ENCODE results near the gene NOS3. TPM values are rescaled to one million over a fixed set of nuclear protein-coding genes. Genes with fewer than 3 reads are reported as not detected.

NOS3 gene
- total RNA-seq, 1 experiment from 2014 or later: 59.8 TPM

- H3K27me3 ChIP-seq (ENCODE audit: low read length): no peaks in the 10 kb centered on the region
- no peaks in the 10 kb centered on the region for H3K9me2 ChIP-seq (replicated peaks; ENCODE audit: insufficient read depth, low read length)
- no peak for DNase-seq
- no peak overlapping the region for H3K4me3 ChIP-seq (ENCODE audit: low read length)
- no peak overlapping the region for H3K9ac ChIP-seq (ENCODE audit: low read length)
- peaks cover 7% of the 10 kb centered on the region; the same call in 1 of the 2 replicates for H3K79me2 ChIP-seq (ENCODE audit: low read length)
- no peak overlapping the region for H3K27ac ChIP-seq (ENCODE audit: low read length)
- H4K20me1 ChIP-seq (ENCODE audit: insufficient read depth, low read depth, low read length): no peaks in the 10 kb centered on the region
- no peak overlapping the region for H3K4me2 ChIP-seq (ENCODE audit: low read depth, low read length, poor library complexity, severe bottlenecking)
- H3K36me3 ChIP-seq (ENCODE audit: insufficient read depth, low read length): no peaks in the 10 kb centered on the region
- H2AFZ ChIP-seq (ENCODE audit: low read length): no peak overlapping the region
- no peaks in the 10 kb centered on the region for H3K9me3 ChIP-seq (ENCODE audit: low read length)
- H3K4me1 ChIP-seq (ENCODE audit: low read length): peaks cover 33% of the 10 kb centered on the region
Measured at GRCh38 chr7:151006590-151007300, 15.9 kb downstream of the NOS3 start.

GRCh38 chr7:151007469-151007898 is 16.7 kb downstream of the NOS3 start:
- Histone ChIP-seq H4K20me1 (ENCODE audit: insufficient read depth, low read depth, low read length) (no peaks in the 10 kb centered on the region), H3K9me3 (ENCODE audit: low read length) (no peaks in the 10 kb centered on the region), H3K9ac (ENCODE audit: low read length) (peak overlapping the region; percentile 88), H3K4me1 (ENCODE audit: low read length) (peaks cover 33% of the 10 kb centered on the region), H3K27me3 (ENCODE audit: low read length) (no peaks in the 10 kb centered on the region), H3K36me3 (ENCODE audit: insufficient read depth, low read length) (no peaks in the 10 kb centered on the region), H3K4me3 (ENCODE audit: low read length) (peak overlapping the region; percentile 81; the same call in 1 of the 2 replicates), H3K9me2 (replicated peaks; ENCODE audit: insufficient read depth, low read length) (no peaks in the 10 kb centered on the region), H2AFZ (ENCODE audit: low read length) (0 out of 2 replicates have a peak overlapping the region, but pooled peaks have one; percentile 84), H3K4me2 (ENCODE audit: low read depth, low read length, poor library complexity, severe bottlenecking) (peak overlapping the region; percentile 82), H3K79me2 (ENCODE audit: low read length) (peaks cover 7% of the 10 kb centered on the region; the same call in 1 of the 2 replicates), H3K27ac (ENCODE audit: low read length) (no peak overlapping the region)
- DNase-seq: no peak

- Histone ChIP-seq H3K27ac (ENCODE audit: low read length) (no peak overlapping the region), H3K9ac (ENCODE audit: low read length) (peak overlapping the region; percentile 88), H3K27me3 (ENCODE audit: low read length) (no peaks in the 10 kb centered on the region), H3K4me3 (ENCODE audit: low read length) (peak overlapping the region; percentile 81), H3K79me2 (ENCODE audit: low read length) (peaks cover 7% of the 10 kb centered on the region; the same call in 1 of the 2 replicates), H3K9me2 (replicated peaks; ENCODE audit: insufficient read depth, low read length) (no peaks in the 10 kb centered on the region), H3K4me2 (ENCODE audit: low read depth, low read length, poor library complexity, severe bottlenecking) (peak overlapping the region; percentile 82), H3K36me3 (ENCODE audit: insufficient read depth, low read length) (no peaks in the 10 kb centered on the region), H4K20me1 (ENCODE audit: insufficient read depth, low read depth, low read length) (no peaks in the 10 kb centered on the region), H2AFZ (ENCODE audit: low read length) (peak overlapping the region; percentile 84; the same call in 1 of the 2 replicates), H3K9me3 (ENCODE audit: low read length) (no peaks in the 10 kb centered on the region), H3K4me1 (ENCODE audit: low read length) (peaks cover 33% of the 10 kb centered on the region)
- DNase-seq: peak; percentile 66
Measured at GRCh38 chr7:151008143-151008510, 17.3 kb downstream of the NOS3 start.

- Histone ChIP-seq H3K27ac (ENCODE audit: low read length) (peak overlapping the region; percentile 43; the same call in 1 of the 2 replicates), H3K9ac (ENCODE audit: low read length) (peak overlapping the region; percentile 88), H3K4me1 (ENCODE audit: low read length) (peaks cover 39% of the 10 kb centered on the region)
Measured at GRCh38 chr7:151008511-151009323, 17.9 kb downstream of the NOS3 start.

GRCh38 chr7:151009327-151010036 is 18.7 kb downstream of the NOS3 start:
- Histone ChIP-seq H3K9me3 (ENCODE audit: low read length) (no peaks in the 10 kb centered on the region), H3K36me3 (ENCODE audit: insufficient read depth, low read length) (no peaks in the 10 kb centered on the region), H3K27ac (ENCODE audit: low read length) (peak overlapping the region; percentile 43; the same call in 1 of the 2 replicates), H3K4me1 (ENCODE audit: low read length) (peaks cover 47% of the 10 kb centered on the region), H3K9ac (ENCODE audit: low read length) (peak overlapping the region; percentile 88), H2AFZ (ENCODE audit: low read length) (peak overlapping the region; percentile 25; the same call in 1 of the 2 replicates), H3K4me3 (ENCODE audit: low read length) (peak overlapping the region; percentile 81), H3K27me3 (ENCODE audit: low read length) (no peaks in the 10 kb centered on the region), H3K79me2 (ENCODE audit: low read length) (peaks cover 7% of the 10 kb centered on the region; the same call in 1 of the 2 replicates), H3K4me2 (ENCODE audit: low read depth, low read length, poor library complexity, severe bottlenecking) (peak overlapping the region; percentile 82), H4K20me1 (ENCODE audit: insufficient read depth, low read depth, low read length) (no peaks in the 10 kb centered on the region), H3K9me2 (replicated peaks; ENCODE audit: insufficient read depth, low read length) (no peaks in the 10 kb centered on the region)
- DNase-seq: peak; percentile 75

More at GRCh38 chr7:151008511-151009323, 17.9 kb downstream of the NOS3 start:
- H3K27me3 ChIP-seq (ENCODE audit: low read length): no peaks in the 10 kb centered on the region
- H3K9me2 ChIP-seq (replicated peaks; ENCODE audit: insufficient read depth, low read length): no peaks in the 10 kb centered on the region
- peak overlapping the region; percentile 81 for H3K4me3 ChIP-seq (ENCODE audit: low read length)
- no peaks in the 10 kb centered on the region for H3K36me3 ChIP-seq (ENCODE audit: insufficient read depth, low read length)
- no peaks in the 10 kb centered on the region for H4K20me1 ChIP-seq (ENCODE audit: insufficient read depth, low read depth, low read length)
- DNase-seq: peak; percentile 96
- H3K9me3 ChIP-seq (ENCODE audit: low read length): no peaks in the 10 kb centered on the region
- peak overlapping the region; percentile 82 for H3K4me2 ChIP-seq (ENCODE audit: low read depth, low read length, poor library complexity, severe bottlenecking)
- peak overlapping the region; percentile 84; the same call in 1 of the 2 replicates for H2AFZ ChIP-seq (ENCODE audit: low read length)
- H3K79me2 ChIP-seq (ENCODE audit: low read length): peaks cover 7% of the 10 kb centered on the region; the same call in 1 of the 2 replicates

- Histone ChIP-seq H3K36me3 (ENCODE audit: insufficient read depth, low read length) (no peaks in the 10 kb centered on the region), H3K4me2 (ENCODE audit: low read depth, low read length, poor library complexity, severe bottlenecking) (peak overlapping the region; percentile 82), H3K79me2 (ENCODE audit: low read length) (peaks cover 7% of the 10 kb centered on the region; the same call in 1 of the 2 replicates), H3K27me3 (ENCODE audit: low read length) (no peaks in the 10 kb centered on the region), H2AFZ (ENCODE audit: low read length) (no peak overlapping the region), H3K4me1 (ENCODE audit: low read length) (peaks cover 47% of the 10 kb centered on the region), H4K20me1 (ENCODE audit: insufficient read depth, low read depth, low read length) (no peaks in the 10 kb centered on the region), H3K9me3 (ENCODE audit: low read length) (no peaks in the 10 kb centered on the region), H3K9ac (ENCODE audit: low read length) (peak overlapping the region; percentile 88), H3K27ac (ENCODE audit: low read length) (no peak overlapping the region), H3K4me3 (ENCODE audit: low read length) (peak overlapping the region; percentile 81; the same call in 1 of the 2 replicates), H3K9me2 (replicated peaks; ENCODE audit: insufficient read depth, low read length) (no peaks in the 10 kb centered on the region)
- no peak for DNase-seq
Measured at GRCh38 chr7:151010037-151010306, 19.2 kb downstream of the NOS3 start.

GRCh38 chr7:151010307-151011096 is 19.7 kb downstream of the NOS3 start:
- Histone ChIP-seq H3K79me2 (ENCODE audit: low read length) (peaks cover 7% of the 10 kb centered on the region; the same call in 1 of the 2 replicates), H3K27me3 (ENCODE audit: low read length) (no peaks in the 10 kb centered on the region), H3K4me2 (ENCODE audit: low read depth, low read length, poor library complexity, severe bottlenecking) (peak overlapping the region; percentile 82), H4K20me1 (ENCODE audit: insufficient read depth, low read depth, low read length) (no peaks in the 10 kb centered on the region), H3K9ac (ENCODE audit: low read length) (peak overlapping the region; percentile 88), H3K4me1 (ENCODE audit: low read length) (peaks cover 47% of the 10 kb centered on the region), H3K27ac (ENCODE audit: low read length) (no peak overlapping the region), H3K4me3 (ENCODE audit: low read length) (peak overlapping the region; percentile 81; the same call in 1 of the 2 replicates), H2AFZ (ENCODE audit: low read length) (no peak overlapping the region), H3K9me3 (ENCODE audit: low read length) (no peaks in the 10 kb centered on the region), H3K36me3 (ENCODE audit: insufficient read depth, low read length) (no peaks in the 10 kb centered on the region), H3K9me2 (replicated peaks; ENCODE audit: insufficient read depth, low read length) (no peaks in the 10 kb centered on the region)
- no peak for DNase-seq
